Endothelial cell of umbilical vein (primary cell): ENCODE data around the gene REEP5.

ENCODE experiments used
- CTCF ChIP-seq, 2 donors: IDR thresholded peaks; 1 replicate in 1 of 2; 2 replicates in 1 of 2; pipeline ENCODE4 v1.5.1; 2011; ENCODE audit warnings: low read length in 2 of 2, mild to moderate bottlenecking in 2 of 2, moderate library complexity in 2 of 2, control low read depth in 1 of 2, inconsistent platforms in 1 of 2, low read depth in 1 of 2; ENCODE audit not compliant: insufficient read depth in 1 of 2; ENCODE audit errors: extremely low read depth in 1 of 2
- GATA2 ChIP-seq: IDR thresholded peaks from 2 replicates; pipeline ENCODE4 v1.7.0; 2011; ENCODE audit warnings: low read depth, mild to moderate bottlenecking, moderate library complexity, mixed read lengths, low read length; ENCODE audit not compliant: insufficient read length, insufficient read depth
- POLR2A ChIP-seq: IDR thresholded peaks from 2 replicates; pipeline ENCODE4 v1.6.1; 2012; ENCODE audit warnings: low read depth, mild to moderate bottlenecking, control low read depth, low read length

GRCh38 chr5:112958093-112959088 is 36.4 kb upstream of the REEP5 start:
- TF ChIP-seq CTCF (IDR thresholded peaks at IDR 0.05; ENCODE audit: extremely low read depth in 1 of 2, insufficient read depth in 1 of 2, low read depth in 1 of 2, low read length in 2 of 2): no peak
- TF ChIP-seq POLR2A: no peak
- TF ChIP-seq GATA2: peak; percentile 47
